NCI-H69 (cell line): ENCODE data around the gene SMO.
A peak's percentile ranks its signal among the peaks of the same experiment; 100 is the strongest.

ENCODE experiments used
- DNase-seq: peaks from one replicate; lab custom pipeline; 2025; lab: John Stamatoyannopoulos, UW

The SMO gene

DNA sequence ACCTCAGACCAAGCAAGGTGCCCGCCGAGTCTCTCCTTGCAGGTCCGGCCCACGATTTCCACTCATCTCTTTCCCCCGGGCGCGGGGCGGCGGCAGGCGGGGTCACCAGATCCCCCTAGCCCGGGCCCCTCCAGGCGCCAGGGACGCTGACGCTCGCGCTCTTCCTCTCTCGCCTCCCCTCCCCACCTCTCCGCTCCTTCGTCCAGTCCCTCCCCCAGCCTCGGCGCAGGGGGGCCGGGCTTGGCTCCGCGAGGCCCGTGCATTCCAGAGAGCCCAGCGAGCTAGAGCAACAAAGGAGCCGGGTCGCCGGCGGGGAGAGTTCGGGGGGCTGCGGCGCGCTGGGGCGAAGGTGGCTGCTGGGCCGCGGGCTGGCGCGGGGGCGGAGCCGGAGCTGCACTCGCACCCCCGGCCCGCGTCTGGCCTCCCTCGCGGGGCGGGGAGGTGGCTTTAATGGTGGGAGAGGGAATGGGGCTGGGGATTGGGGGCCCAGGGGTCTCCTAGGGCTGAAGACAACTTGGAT lies at the start of gene SMO:
SMO (plus strand) TSS at position 262 of the 520 bp plus-strand sequence. CDS start 519 bp downstream, outside the sequence.
- DNase-seq: peak; percentile 44

DNA sequence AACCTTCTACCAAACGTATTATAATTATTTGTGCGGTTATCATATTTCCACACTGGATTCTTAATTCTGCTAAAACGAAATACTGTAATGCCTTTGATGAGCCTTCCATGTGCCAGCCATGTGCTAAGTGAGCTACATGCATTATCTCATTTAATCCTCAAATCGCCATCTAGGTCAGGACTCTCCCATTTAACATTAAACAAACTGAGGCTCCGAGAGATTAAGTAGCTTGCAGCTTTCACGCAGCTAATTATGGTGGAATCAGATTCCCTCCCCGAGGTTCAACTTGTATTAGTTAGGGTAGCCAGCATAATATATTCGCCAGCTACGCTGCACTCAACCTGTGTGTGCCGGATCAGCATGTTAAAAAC lies 44.7 kb upstream of the SMO start:
- DNase-seq: no peak

GRCh38 chr7:129144095-129144833 lies 44.2 kb upstream of the SMO start, which contains the start of gene TSPAN33:
TSPAN33 (plus strand) TSS chr7:129144707; CDS start chr7:129144981, 274 bp downstream.
- peak; percentile 86 for DNase-seq

DNA sequence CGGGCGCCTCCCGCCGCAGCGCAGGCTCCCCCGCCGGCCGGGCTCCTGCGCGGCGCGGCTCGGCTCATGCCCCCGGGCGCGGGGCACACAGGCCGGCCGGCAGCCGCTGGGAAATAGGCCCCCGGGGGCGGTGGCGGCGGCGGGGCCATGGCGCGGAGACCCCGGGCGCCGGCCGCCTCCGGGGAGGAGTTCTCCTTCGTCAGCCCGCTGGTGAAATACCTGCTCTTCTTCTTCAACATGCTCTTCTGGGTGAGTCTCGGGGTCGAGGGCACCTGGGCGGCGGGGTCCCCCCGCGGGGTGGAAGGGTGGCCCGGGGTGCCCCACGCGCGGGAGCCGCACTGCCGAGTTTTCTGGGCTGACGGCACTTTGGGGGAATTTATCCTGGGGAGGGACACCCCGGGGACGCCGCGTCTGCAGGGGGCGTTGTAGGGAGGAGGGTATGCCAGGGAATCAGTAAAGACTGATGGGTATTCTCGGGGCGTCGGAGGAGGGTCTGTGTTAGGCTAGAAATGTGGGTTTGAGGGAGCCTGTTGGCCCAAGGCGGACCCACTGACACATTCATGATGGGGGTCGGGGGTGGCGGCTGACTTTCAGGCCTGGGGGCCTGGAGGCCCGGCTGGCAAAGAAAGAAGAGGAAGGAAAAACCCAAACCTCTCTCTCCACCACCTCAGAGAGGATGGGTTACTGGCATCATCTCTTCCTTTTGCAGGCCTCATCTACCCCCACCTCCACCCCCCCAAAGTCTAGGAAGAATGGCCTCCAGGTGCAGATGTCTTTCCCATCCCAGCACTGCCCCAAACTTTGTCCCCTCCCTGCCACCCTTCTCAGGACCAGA lies 43.4 kb upstream of the SMO start:
- DNase-seq: no peak

DNA sequence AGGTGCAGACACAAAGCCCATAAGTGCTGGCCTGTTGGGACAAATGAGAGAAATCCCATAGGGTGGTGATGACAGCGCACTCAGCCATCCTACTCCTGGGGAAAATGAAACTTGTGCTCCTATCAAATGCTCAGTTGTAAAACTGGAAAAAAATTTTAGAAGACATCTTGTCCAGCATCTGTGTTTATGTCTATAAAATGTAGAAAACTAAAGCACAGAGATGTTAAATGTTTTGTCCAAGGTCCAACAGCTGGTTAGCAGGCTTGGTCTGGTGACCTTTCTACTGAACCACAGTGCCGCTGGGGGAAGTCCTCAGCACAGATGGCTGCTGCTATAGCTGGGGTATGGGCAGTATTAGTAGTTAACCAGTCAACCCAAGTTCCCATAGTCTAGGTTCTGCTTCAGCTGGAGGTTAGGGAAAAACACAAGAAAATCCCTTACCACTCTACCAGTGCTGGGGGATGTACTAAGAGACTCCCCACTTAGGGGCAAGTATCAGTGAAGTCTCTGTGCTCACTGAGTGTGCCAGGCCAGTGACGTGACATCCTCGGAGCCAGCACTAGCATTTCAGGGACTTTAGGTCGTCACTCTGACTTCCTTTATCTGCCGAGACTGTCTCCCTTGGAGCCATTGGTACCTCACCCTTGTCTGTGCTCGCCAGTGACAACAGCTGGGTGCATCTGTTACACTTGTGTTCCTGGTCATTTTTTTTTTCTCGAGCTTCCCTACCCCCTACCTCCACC lies 42.0 kb upstream of the SMO start:
- no peak for DNase-seq

GRCh38 chr7:129147731-129148130 lies 40.7 kb upstream of the SMO start:
- DNase-seq: no peak

DNA sequence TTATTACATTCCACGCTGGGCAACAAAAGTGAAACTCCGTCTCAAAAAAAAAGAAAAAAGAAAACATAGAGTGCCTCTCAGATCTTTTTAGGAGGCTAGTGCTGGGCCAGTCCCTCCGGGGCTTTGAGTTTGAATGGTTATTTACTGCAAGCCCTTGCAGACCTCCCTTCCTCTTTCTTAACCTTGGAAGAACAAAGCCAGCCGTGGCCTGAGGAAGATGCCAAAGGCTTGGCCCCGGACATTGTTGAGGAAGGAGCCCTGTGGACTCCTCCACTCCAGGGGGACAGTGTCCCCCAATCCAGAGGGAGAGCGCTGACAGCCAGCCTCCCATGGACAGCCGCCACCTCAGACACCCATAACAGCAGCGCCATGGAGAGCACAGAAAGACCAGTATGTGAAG lies 38.9 kb upstream of the SMO start:
- DNase-seq: no peak

DNA sequence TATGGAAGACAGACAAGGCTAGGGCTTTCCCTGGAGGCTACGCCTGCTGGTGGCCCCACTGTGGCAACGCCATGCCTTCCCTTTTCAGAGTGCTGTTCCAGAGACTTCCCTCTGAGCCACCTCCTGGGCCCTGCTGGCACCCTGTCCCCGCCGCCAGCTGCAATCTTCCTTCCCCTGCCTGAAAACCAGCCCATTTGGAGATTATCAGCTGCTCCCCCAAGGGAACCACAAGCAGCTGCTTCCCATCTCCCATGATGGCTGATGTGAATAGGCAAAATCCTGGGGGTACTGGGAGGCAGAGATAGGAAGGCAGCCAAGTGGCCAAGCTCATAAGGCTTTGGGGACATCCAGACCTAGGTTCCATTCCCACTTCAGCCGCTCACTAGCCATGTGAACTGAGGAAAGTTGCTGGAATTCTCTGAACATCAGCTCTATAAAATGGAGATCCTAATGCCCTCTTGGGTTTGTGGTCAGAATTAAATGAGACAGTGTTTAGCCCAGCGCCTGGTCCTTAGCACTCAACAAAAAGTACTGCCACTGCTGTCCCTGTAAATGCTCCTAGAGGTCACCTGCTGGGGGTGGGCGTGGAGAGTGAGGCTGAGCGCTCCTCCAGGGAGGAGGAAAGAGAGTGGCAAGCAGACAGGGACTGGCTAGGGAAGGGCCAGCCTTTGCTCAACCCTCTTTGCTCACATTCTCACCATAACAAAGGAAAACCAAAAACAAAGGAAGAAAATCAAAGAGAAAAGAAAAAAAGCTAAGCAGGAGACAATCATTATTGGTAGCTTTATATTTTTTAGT lies 38.0 kb upstream of the SMO start:
- peak; percentile 16 for DNase-seq

DNA sequence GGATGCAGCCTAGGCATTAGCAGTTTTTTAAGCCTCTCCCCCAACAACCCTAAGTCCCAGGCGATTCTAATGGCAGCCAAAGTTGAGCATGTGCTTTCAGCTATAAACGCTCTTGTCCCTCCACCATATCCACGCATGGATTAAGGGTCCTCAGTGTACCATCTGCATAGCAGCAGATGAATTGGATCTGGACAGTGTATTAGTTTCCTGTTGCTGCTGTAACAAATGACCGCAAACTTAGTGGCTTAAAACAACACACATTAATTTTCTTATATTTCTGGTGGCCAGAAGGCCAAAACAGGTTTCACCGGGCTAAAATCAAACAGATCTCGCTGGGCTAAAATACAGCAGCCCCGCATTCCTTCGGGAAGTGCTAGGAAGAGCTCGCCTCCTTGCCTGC lies 30.8 kb upstream of the SMO start:
- no peak for DNase-seq

GRCh38 chr7:129159539-129159938 lies 28.9 kb upstream of the SMO start:
- no peak for DNase-seq

GRCh38 chr7:129160161-129160905 lies 28.1 kb upstream of the SMO start:
- peak; percentile 76 for DNase-seq

GRCh38 chr7:129161524-129162225 lies 26.8 kb upstream of the SMO start:
- no peak for DNase-seq

DNA sequence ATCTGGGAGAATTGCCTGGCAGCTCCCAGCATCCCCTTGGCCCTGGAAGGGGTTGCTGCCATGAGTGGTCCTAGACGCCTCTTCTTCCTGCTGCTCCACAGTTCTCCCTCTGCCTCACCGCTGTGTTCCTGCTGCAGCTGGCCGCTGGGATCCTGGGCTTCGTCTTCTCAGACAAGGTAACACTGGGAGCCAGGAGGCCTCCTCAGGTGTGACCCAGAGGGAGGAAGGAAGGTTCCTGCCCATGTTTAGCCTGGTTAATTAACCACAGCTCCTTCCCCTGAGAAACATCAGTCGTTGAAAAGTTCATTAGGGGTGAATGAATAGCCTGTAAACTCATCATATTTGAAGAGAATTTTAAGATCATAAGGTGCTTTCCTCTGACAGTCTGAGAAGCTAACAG lies 25.7 kb upstream of the SMO start:
- DNase-seq: no peak

GRCh38 chr7:129163875-129164544 lies 24.4 kb upstream of the SMO start:
- peak; percentile 47 for DNase-seq

DNA sequence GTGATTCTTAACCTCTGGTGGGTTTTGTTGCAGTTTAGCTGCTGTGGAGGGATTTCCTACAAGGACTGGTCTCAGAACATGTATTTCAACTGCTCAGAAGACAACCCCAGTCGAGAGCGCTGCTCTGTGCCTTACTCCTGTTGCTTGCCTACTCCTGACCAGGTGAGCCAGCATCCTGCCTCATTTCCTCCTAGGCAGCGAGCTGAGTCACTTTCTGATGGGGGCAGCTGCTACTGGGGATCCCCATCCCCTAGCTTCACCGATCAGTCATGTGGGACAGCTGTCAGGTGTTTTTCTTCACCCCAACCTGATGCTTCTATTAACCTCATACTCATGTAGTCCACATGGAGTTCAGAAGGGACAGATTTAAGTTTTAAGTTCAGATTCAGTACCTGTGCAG lies 21.7 kb upstream of the SMO start:
- DNase-seq: no peak

- peak; percentile 33 for DNase-seq
These were observed 20.6 kb upstream of the SMO start for GRCh38 chr7:129167817-129168216.

- peak; percentile 53 for DNase-seq
These were observed 20.0 kb upstream of the SMO start for GRCh38 chr7:129168231-129169021.

DNA sequence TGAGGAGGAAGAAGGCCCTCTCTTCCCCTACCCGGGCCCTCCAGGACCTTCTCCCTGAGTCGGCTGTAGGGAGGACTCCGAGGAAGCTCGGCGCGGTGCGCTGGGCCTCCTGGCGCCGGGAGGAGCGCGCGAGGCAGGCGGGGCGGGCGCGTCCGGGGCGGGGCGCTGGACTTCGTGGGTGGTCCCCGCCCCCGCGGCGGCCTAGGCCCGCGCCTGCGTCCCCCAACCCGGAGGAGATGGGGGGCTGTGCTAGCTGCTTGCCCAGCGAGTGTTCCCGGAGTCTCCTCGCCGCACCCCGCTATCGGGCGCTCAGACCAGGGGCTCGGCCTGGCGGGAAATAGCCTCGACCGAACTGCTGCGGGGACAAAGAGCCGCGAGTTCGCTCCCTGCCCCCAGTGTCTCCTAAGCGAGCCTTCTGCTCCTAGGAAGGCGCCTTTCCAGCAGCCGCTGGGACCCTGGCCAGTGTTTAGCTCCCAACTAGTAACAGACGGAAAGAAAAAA lies 19.2 kb upstream of the SMO start:
- DNase-seq: peak; percentile 48
